LNCaP clone FGC (cell line): ENCODE measurements around the gene CHRM3.
A peak's percentile ranks its signal among the peaks of the same experiment; 100 is the strongest.

Source experiments
- DNase-seq: peaks from one replicate; pipeline ENCODE4 v3.0.0-alpha.2; 2011; ENCODE audit warnings: low read depth
- H3K4me3 ChIP-seq: 2 replicates; pipeline ENCODE4 v1.5.1; 2011; ENCODE audit warnings: mild to moderate bottlenecking, low read depth, low read length, control low read depth
- CTCF ChIP-seq: IDR thresholded peaks from 2 replicates; pipeline ENCODE4 v1.5.1; 2012; ENCODE audit warnings: mild to moderate bottlenecking; ENCODE audit not compliant: control insufficient read depth, insufficient read depth; ENCODE audit errors: extremely low read depth

The CHRM3 gene

GRCh38 chr1:239426821-239427475, 40.6 kb downstream of the CHRM3 start:
- H3K4me3 ChIP-seq, result no peak overlapping the region
- TF ChIP-seq CTCF, result no peak
- no peak for DNase-seq

GRCh38 chr1:239427712-239428111, 41.3 kb downstream of the CHRM3 start:
- no peak for TF ChIP-seq CTCF
- DNase-seq, result no peak
- no peak overlapping the region for H3K4me3 ChIP-seq

GRCh38 chr1:239428120-239428710, 41.8 kb downstream of the CHRM3 start:
- no peak for DNase-seq
- no peak overlapping the region for H3K4me3 ChIP-seq
- no peak for TF ChIP-seq CTCF

- no peak for TF ChIP-seq CTCF
- no peak overlapping the region for H3K4me3 ChIP-seq
- no peak for DNase-seq
These were observed 42.8 kb downstream of the CHRM3 start for GRCh38 chr1:239429163-239429562.

- no peak overlapping the region for H3K4me3 ChIP-seq
- TF ChIP-seq CTCF, result no peak
- no peak for DNase-seq
These were observed 45.9 kb downstream of the CHRM3 start for GRCh38 chr1:239432255-239432654.

- TF ChIP-seq CTCF, result no peak
- no peak overlapping the region for H3K4me3 ChIP-seq
- DNase-seq, result peak; percentile 66
These were observed 47.8 kb downstream of the CHRM3 start for GRCh38 chr1:239434181-239434580.
